CD4-positive, CD25-positive, alpha-beta regulatory T cell (primary cell): ENCODE results near the gene ZNF302. TPM values are rescaled to one million over a fixed set of nuclear protein-coding genes. Genes with fewer than 3 reads are reported as not detected.
"Not testable (repeated sequence)": the region's sequence is repeated elsewhere in the genome, so short reads cannot be mapped to it uniquely, and the experiment has no call there.

ENCODE experiments used
- ATAC-seq, 2 donors: fragments of 150-1000 bp; cut with Tn5 transposase; one replicate each; pipeline ENCODE4 v1.10.0; 2021; ENCODE audit warnings: low read depth in 2 of 2, moderate number of reproducible peaks in 2 of 2, moderate library complexity in 1 of 2
- DNase-seq, 3 donors: peaks; one replicate each; pipeline versions ENCODE4 v3.0.0 to v3.0.0-alpha.2; 2012 to 2022; ENCODE audit warnings: mixed read lengths in 1 of 3
- H3K27ac ChIP-seq: one replicate; pipeline ENCODE4 v1.7.0; 2013; ENCODE audit warnings: mild to moderate bottlenecking, low read length; ENCODE audit not compliant: insufficient read depth, poor library complexity, severe bottlenecking
- H3K27me3 ChIP-seq: one replicate; pipeline ENCODE4 v1.7.0; 2013; ENCODE audit warnings: low read length; ENCODE audit not compliant: control insufficient read depth, insufficient read depth
- H3K36me3 ChIP-seq: one replicate; pipeline ENCODE4 v1.7.0; 2013; ENCODE audit warnings: mild to moderate bottlenecking, low read length, moderate library complexity; ENCODE audit not compliant: control insufficient read depth, insufficient read depth
- H3K4me1 ChIP-seq: 2 replicates; pipeline ENCODE4 v1.7.0; 2013; ENCODE audit warnings: mild to moderate bottlenecking, low read length; ENCODE audit not compliant: insufficient read depth, control insufficient read depth, poor library complexity, severe bottlenecking
- H3K4me3 ChIP-seq: one replicate; pipeline ENCODE4 v1.7.0; 2013; ENCODE audit warnings: low read depth, mild to moderate bottlenecking, low read length, moderate library complexity
- H3K9me3 ChIP-seq, 2 experiments: 1 replicate in 1 of 2; 2 replicates in 1 of 2; pipeline ENCODE4 v1.7.0; 2013; ENCODE audit warnings: low read length in 2 of 2, mild to moderate bottlenecking in 1 of 2, moderate library complexity in 1 of 2; ENCODE audit not compliant: control insufficient read depth in 2 of 2
- H3K27ac Mint-ChIP-seq, 3 donors: one replicate each; pipeline ENCODE4 v1.8.0; 2020 to 2022; ENCODE audit warnings: mild to moderate bottlenecking in 3 of 3, mixed read lengths in 3 of 3, moderate library complexity in 2 of 3
- H3K27me3 Mint-ChIP-seq: one replicate; pipeline ENCODE4 v1.8.0; 2022; ENCODE audit warnings: mild to moderate bottlenecking, mixed read lengths
- H3K36me3 Mint-ChIP-seq: one replicate; pipeline ENCODE4 v1.8.0; 2020; ENCODE audit warnings: mixed read lengths
- H3K4me1 Mint-ChIP-seq, 4 donors: one replicate each; pipeline ENCODE4 v1.8.0; 2020 to 2022; ENCODE audit warnings: mixed read lengths in 4 of 4, mild to moderate bottlenecking in 1 of 4
- H3K4me3 Mint-ChIP-seq, 4 donors: one replicate each; pipeline ENCODE4 v1.8.0; 2020 to 2022; ENCODE audit warnings: mild to moderate bottlenecking in 4 of 4, mixed read lengths in 4 of 4, moderate library complexity in 3 of 4
- H3K9me3 Mint-ChIP-seq, 7 donors: one replicate each; pipeline ENCODE4 v1.8.0; 2020 to 2022; ENCODE audit warnings: mixed read lengths in 7 of 7, mild to moderate bottlenecking in 3 of 7, moderate library complexity in 2 of 7
- polyA plus RNA-seq, 4 donors: library from polyadenylated mRNA; unstranded; fragments of 300-500 nt; fragmentation: Illumina TruSeq; gene quantifications; one replicate each; pipeline ENCODE4 v1.2.3, GENCODE V29; 2021
- total RNA-seq: library from RNA; stranded (reverse); gene quantifications from one replicate; pipeline ENCODE4 v1.2.3, GENCODE V29; 2022

Gene ZNF302
- total and polyA plus RNA-seq, 5 donors from 2014 or later, result 13.9 to 24.3 (median 14.6) TPM

DNA sequence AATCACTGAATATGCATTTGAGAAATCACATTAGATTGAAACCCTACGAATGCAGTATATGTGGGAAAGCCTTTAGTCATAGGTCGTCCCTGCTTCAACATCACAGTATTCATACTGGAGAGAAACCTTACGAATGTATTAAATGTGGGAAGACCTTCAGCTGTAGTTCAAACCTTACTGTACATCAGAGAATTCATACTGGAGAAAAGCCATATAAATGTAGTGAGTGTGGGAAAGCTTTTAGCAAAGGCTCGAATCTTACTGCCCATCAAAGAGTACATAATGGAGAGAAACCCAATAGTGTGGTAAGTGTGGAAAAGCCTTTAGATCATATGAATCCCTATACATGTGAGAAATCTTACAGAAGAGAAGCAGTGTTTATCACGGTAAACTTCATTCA is 7.8 kb downstream of the ZNF302 start:
- DNase-seq, H3K27ac ChIP-seq, H3K27me3 ChIP-seq, H3K27ac Mint-ChIP-seq, H3K27me3 Mint-ChIP-seq, H3K4me3 Mint-ChIP-seq, ATAC-seq, H3K4me1 ChIP-seq, H3K4me1 Mint-ChIP-seq, H3K4me3 ChIP-seq: not testable (repeated sequence)
- Mint-ChIP-seq H3K9me3 (peaks cover 4 to 83% (median 34%) of the 10 kb centered on the region in 7 donors), H3K36me3 (peaks cover 44% of the 10 kb centered on the region)
- Histone ChIP-seq H3K36me3 (peaks cover 46% of the 10 kb centered on the region), H3K9me3 (peaks cover 76 to 87% of the 10 kb centered on the region in 2 experiments)

GRCh38 chr19:34686455-34686854 is 9.0 kb downstream of the ZNF302 start:
- peaks cover 34% of the 10 kb centered on the region for H3K36me3 ChIP-seq
- H3K4me1 Mint-ChIP-seq, result peaks cover 0 to 4% (median 0%) of the 10 kb centered on the region in 4 donors
- peaks cover 70 to 78% of the 10 kb centered on the region in 2 experiments for H3K9me3 ChIP-seq
- H3K27me3 Mint-ChIP-seq, result no peaks in the 10 kb centered on the region
- DNase-seq (no peak), ATAC-seq (no peak)
- no peaks in the 10 kb centered on the region for H3K27me3 ChIP-seq
- no peak overlapping the region for H3K4me3 ChIP-seq
- no peaks in the 10 kb centered on the region for H3K4me1 ChIP-seq
- no peak overlapping the region for H3K4me3 Mint-ChIP-seq
- peaks cover 35% of the 10 kb centered on the region for H3K36me3 Mint-ChIP-seq
- no peak overlapping the region for H3K27ac Mint-ChIP-seq
- H3K9me3 Mint-ChIP-seq, result peaks cover 4 to 77% (median 29%) of the 10 kb centered on the region in 7 donors
- H3K27ac ChIP-seq, result no peak overlapping the region

- peaks cover 4 to 73% (median 33%) of the 10 kb centered on the region in 7 donors for H3K9me3 Mint-ChIP-seq
- DNase-seq, result no peak
- peaks cover 0 to 4% (median 0%) of the 10 kb centered on the region in 4 donors for H3K4me1 Mint-ChIP-seq
- H3K36me3 ChIP-seq, result peaks cover 26% of the 10 kb centered on the region
- no peak overlapping the region for H3K27ac ChIP-seq
- no peak overlapping the region for H3K4me3 Mint-ChIP-seq
- no peak for ATAC-seq
- peaks cover 29% of the 10 kb centered on the region for H3K36me3 Mint-ChIP-seq
- no peaks in the 10 kb centered on the region for H3K27me3 ChIP-seq
- no peaks in the 10 kb centered on the region for H3K4me1 ChIP-seq
- H3K27me3 Mint-ChIP-seq, result peaks cover 3% of the 10 kb centered on the region
- H3K27ac Mint-ChIP-seq, result no peak overlapping the region
- no peak overlapping the region for H3K4me3 ChIP-seq
- H3K9me3 ChIP-seq, result peaks cover 61 to 69% of the 10 kb centered on the region in 2 experiments
Observed at GRCh38 chr19:34687348-34687747, 9.9 kb downstream of the ZNF302 start.

DNA sequence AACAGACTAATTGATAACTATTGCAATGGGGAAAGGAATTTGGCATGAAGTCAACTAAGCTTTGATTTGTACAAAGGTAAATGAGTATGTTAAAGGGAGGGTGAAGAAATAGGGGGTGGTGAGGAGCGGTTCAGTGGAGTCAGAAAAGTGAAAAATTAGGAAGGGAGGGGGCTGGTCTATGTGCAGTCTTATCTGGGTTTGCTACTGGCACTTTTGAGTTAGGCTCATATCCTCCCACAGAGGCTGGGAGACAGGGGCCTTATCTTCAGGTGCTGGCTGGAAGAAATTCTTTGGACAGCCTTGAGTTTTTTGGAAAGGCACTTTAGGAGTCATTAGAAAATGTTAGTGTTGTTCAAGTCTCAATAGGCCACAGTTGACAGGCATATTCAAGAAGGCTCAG is 11.1 kb downstream of the ZNF302 start:
- H3K9me3 Mint-ChIP-seq, result peaks cover 4 to 63% (median 31%) of the 10 kb centered on the region in 7 donors
- H3K9me3 ChIP-seq, result peaks cover 50 to 57% of the 10 kb centered on the region in 2 experiments
- H3K27ac ChIP-seq, result no peak overlapping the region
- no peak overlapping the region for H3K27ac Mint-ChIP-seq
- H3K4me3 Mint-ChIP-seq, result no peak overlapping the region
- no peak overlapping the region for H3K4me3 ChIP-seq
- peaks cover 19% of the 10 kb centered on the region for H3K36me3 Mint-ChIP-seq
- no peaks in the 10 kb centered on the region for H3K4me1 ChIP-seq
- DNase-seq (no peak), ATAC-seq (no peak)
- no peaks in the 10 kb centered on the region for H3K27me3 ChIP-seq
- peaks cover 0 to 4% (median 0%) of the 10 kb centered on the region in 4 donors for H3K4me1 Mint-ChIP-seq
- peaks cover 13% of the 10 kb centered on the region for H3K36me3 ChIP-seq
- peaks cover 10% of the 10 kb centered on the region for H3K27me3 Mint-ChIP-seq

- Histone ChIP-seq H3K4me3 (no peak overlapping the region), H3K36me3 (no peaks in the 10 kb centered on the region), H3K9me3 (peaks cover 34 to 39% of the 10 kb centered on the region in 2 experiments), H3K27ac (no peak overlapping the region), H3K27me3 (peaks cover 2% of the 10 kb centered on the region), H3K4me1 (no peaks in the 10 kb centered on the region)
- no peak for DNase-seq
- Mint-ChIP-seq H3K9me3 (peaks cover 4 to 50% (median 23%) of the 10 kb centered on the region in 7 donors), H3K36me3 (peaks cover 6% of the 10 kb centered on the region), H3K4me1 (peaks cover 0 to 4% (median 0%) of the 10 kb centered on the region in 4 donors), H3K4me3 (no peak overlapping the region), H3K27ac (no peak overlapping the region), H3K27me3 (peaks cover 10% of the 10 kb centered on the region)
- no peak for ATAC-seq
Observed at GRCh38 chr19:34690372-34690771, 12.9 kb downstream of the ZNF302 start.

GRCh38 chr19:34692549-34692948 is 15.1 kb downstream of the ZNF302 start:
- H3K9me3 ChIP-seq, result peaks cover 13 to 17% of the 10 kb centered on the region in 2 experiments
- H3K27ac ChIP-seq, result no peak overlapping the region
- ATAC-seq (no peak), DNase-seq (no peak)
- H3K4me1 Mint-ChIP-seq, result no peaks in the 10 kb centered on the region
- H3K36me3 ChIP-seq, result no peaks in the 10 kb centered on the region
- no peak overlapping the region for H3K4me3 ChIP-seq
- peaks cover 10% of the 10 kb centered on the region for H3K27me3 Mint-ChIP-seq
- peaks cover 2% of the 10 kb centered on the region for H3K27me3 ChIP-seq
- no peak overlapping the region for H3K27ac Mint-ChIP-seq
- H3K4me1 ChIP-seq, result no peaks in the 10 kb centered on the region
- no peak overlapping the region for H3K4me3 Mint-ChIP-seq
- H3K9me3 Mint-ChIP-seq, result peaks cover 3 to 31% (median 10%) of the 10 kb centered on the region in 7 donors
- H3K36me3 Mint-ChIP-seq, result peaks cover 3% of the 10 kb centered on the region

DNA sequence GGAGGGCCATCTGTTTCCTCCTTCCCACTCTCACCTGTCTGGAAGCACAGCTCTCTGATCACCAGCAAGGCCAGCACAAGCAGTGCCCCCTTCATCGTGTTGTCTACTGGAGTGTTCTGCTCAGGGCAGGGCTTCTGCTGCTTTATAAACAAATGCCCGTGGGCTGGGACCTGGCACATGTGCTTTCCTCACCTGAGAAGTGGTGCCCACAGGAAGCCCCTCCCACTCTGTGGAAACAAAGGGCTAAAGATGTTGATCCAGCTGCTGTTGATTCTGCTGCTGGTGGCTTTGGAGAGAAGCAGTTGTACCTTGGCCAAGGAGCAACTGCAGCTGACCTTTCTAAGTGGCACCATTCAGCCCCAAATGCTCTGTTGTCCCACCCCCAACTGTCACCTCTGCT is 30.2 kb downstream of the ZNF302 start:
- Histone ChIP-seq H3K27ac (no peak overlapping the region), H3K9me3 (no peaks in the 10 kb centered on the region), H3K27me3 (peaks cover 3% of the 10 kb centered on the region), H3K36me3 (no peaks in the 10 kb centered on the region), H3K4me3 (no peak overlapping the region), H3K4me1 (no peaks in the 10 kb centered on the region)
- peaks cover 0 to 4% (median 2%) of the 10 kb centered on the region in 4 donors for H3K4me1 Mint-ChIP-seq
- H3K27ac Mint-ChIP-seq, result no peak overlapping the region
- H3K9me3 Mint-ChIP-seq, result peaks cover 0 to 19% (median 5%) of the 10 kb centered on the region in 7 donors
- DNase-seq (no peak), ATAC-seq (no peak)
- H3K27me3 Mint-ChIP-seq, result peaks cover 14% of the 10 kb centered on the region
- no peak overlapping the region for H3K4me3 Mint-ChIP-seq
- H3K36me3 Mint-ChIP-seq, result no peaks in the 10 kb centered on the region

DNA sequence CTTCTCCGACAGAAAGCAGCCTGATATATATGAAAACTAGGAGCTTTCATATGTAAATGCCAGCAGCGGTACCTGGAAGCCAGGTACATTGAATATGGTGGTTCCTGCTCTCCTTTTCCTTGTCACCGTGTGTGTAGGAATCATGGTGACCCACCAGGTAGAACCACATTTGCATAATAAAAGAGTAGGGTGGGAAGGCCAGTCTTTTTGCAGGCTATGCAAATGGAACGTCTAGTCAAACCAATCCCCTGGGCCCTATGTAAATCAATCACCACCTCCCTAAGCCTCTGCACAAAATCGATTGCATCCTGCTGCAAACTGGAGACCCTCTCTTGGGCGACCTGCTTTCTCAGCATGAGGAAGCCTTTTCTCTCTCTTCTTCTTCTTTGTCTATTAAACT is 34.4 kb downstream of the ZNF302 start:
- Histone ChIP-seq H3K27me3 (peaks cover 8% of the 10 kb centered on the region), H3K4me1 (no peaks in the 10 kb centered on the region), H3K36me3 (no peaks in the 10 kb centered on the region), H3K9me3 (peaks cover 19% of the 10 kb centered on the region in 2 experiments), H3K4me3 (no peak overlapping the region), H3K27ac (no peak overlapping the region)
- ATAC-seq (no peak), DNase-seq (no peak)
- Mint-ChIP-seq H3K4me1 (peaks cover 0 to 6% (median 3%) of the 10 kb centered on the region in 4 donors), H3K36me3 (peaks cover 4% of the 10 kb centered on the region), H3K27me3 (peaks cover 20% of the 10 kb centered on the region), H3K9me3 (peaks cover 2 to 20% (median 8%) of the 10 kb centered on the region in 7 donors), H3K27ac (no peak overlapping the region), H3K4me3 (no peak overlapping the region)
